ENCODE data around the gene KCNAB3.

KCNAB3 gene

DNA sequence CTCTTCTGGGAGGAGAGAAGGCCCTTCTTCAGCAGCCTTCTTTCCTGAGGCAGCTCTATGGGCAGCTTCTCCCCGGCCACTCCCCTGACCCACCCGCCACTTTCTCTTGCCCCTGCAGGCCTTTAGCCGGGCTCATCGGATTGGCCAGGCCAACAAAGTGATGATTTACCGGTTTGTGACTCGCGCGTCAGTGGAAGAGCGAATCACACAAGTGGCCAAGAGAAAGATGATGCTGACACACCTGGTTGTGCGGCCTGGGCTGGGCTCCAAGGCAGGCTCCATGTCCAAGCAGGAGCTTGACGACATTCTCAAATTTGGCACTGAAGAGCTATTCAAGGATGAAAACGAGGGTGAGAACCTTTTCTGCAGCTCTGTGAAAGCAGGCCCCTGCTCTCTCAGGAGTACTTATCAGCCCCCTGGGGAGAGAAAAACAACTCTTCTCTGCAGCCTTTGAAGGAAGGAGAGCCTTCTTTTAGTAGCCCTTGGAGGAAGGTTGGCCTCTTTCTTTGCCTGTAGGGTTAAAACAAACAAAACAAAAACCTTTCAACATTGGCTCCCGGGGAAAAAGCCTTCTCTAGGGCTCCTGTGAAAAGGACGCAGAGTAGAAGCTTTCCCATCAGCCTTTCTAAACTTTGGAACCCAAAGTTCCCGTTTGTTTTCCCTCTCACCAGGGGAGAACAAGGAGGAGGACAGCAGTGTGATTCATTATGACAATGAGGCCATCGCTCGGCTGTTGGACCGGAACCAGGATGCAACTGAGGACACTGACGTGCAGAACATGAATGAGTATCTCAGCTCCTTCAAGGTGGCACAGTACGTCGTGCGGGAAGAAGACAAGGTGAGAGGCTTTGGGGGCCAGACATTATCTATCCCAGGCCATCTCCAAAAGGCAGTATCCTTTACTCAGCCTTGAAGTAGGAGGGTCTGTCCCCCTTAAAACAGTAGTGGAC, 26.2 kb downstream of the KCNAB3 start:
- no peak overlapping the region for H3K4me3 ChIP-seq (ENCODE audit: low read length)
- DNase-seq (ENCODE audit: low read depth) = no peak
- TF ChIP-seq, protein P1, sequence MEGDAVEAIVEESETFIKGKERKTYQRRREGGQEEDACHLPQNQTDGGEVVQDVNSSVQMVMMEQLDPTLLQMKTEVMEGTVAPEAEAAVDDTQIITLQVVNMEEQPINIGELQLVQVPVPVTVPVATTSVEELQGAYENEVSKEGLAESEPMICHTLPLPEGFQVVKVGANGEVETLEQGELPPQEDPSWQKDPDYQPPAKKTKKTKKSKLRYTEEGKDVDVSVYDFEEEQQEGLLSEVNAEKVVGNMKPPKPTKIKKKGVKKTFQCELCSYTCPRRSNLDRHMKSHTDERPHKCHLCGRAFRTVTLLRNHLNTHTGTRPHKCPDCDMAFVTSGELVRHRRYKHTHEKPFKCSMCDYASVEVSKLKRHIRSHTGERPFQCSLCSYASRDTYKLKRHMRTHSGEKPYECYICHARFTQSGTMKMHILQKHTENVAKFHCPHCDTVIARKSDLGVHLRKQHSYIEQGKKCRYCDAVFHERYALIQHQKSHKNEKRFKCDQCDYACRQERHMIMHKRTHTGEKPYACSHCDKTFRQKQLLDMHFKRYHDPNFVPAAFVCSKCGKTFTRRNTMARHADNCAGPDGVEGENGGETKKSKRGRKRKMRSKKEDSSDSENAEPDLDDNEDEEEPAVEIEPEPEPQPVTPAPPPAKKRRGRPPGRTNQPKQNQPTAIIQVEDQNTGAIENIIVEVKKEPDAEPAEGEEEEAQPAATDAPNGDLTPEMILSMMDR (conservative IDR thresholded peaks at IDR 0.05; ENCODE audit: low read depth, low read length) = no peak

- no peak for DNase-seq (ENCODE audit: low read depth)
- TF ChIP-seq, protein P1 (conservative IDR thresholded peaks at IDR 0.05; ENCODE audit: low read depth, low read length) = peak; percentile 53
Observed at GRCh38 chr17:7897773-7898172, 31.9 kb downstream of the KCNAB3 start.

DNA sequence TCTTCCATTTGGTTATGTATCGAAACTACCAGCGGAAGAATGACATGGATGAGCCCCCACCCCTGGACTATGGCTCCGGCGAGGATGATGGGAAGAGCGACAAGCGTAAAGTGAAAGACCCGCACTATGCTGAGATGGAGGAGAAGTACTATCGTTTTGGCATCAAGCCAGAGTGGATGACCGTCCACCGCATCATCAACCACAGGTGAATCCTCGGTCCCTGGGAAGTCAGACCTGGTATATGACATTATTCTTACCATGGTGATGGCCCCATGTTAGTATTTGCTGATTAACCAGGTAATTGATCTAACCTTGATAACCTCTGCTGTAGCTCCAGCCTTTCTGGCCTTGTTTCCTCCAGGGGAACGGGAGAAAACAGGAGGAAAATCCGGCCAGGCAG, 32.6 kb downstream of the KCNAB3 start:
- DNase-seq (ENCODE audit: low read depth) = no peak
- TF ChIP-seq, protein P1 (conservative IDR thresholded peaks at IDR 0.05; ENCODE audit: low read depth, low read length) = no peak
- no peak overlapping the region for H3K4me3 ChIP-seq (ENCODE audit: low read length)

More at GRCh38 chr17:7897773-7898172, 31.9 kb downstream of the KCNAB3 start:
- no peak overlapping the region for H3K4me3 ChIP-seq (ENCODE audit: low read length)

GRCh38 chr17:7894866-7895265, 34.8 kb downstream of the KCNAB3 start:
- DNase-seq (ENCODE audit: low read depth) = no peak
- no peak overlapping the region for H3K4me3 ChIP-seq (ENCODE audit: low read length)
- TF ChIP-seq, protein P1 (conservative IDR thresholded peaks at IDR 0.05; ENCODE audit: low read depth, low read length) = no peak

DNA sequence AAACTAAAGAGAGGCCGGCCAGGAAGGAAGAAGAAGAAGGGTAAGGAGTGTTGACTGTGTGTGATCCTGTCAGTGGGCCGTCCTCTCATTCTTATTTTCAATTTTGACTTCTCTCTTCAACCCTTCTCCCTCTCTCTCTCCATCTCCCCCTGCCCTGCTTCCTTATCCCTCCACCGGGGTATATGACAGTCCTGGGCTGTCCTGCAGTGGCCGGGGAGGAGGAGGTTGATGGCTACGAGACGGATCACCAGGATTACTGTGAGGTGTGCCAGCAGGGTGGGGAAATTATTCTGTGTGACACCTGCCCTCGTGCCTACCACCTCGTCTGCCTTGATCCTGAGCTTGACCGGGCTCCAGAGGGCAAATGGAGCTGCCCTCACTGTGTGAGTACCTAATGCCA, 35.4 kb downstream of the KCNAB3 start:
- DNase-seq (ENCODE audit: low read depth) = no peak
- TF ChIP-seq, protein P1 (conservative IDR thresholded peaks at IDR 0.05; ENCODE audit: low read depth, low read length) = no peak
- no peak overlapping the region for H3K4me3 ChIP-seq (ENCODE audit: low read length)

- no peak overlapping the region for H3K4me3 ChIP-seq (ENCODE audit: low read length)
- TF ChIP-seq, protein P1 (conservative IDR thresholded peaks at IDR 0.05; ENCODE audit: low read depth, low read length) = no peak
- no peak for DNase-seq (ENCODE audit: low read depth)
Observed at GRCh38 chr17:7893187-7893880, 36.3 kb downstream of the KCNAB3 start.

All from retinal pigment epithelial cell (primary cell).